Breast epithelium (tissue), 4 donors: ENCODE measurements around the gene LUC7L. TPM values are rescaled to one million over a fixed set of nuclear protein-coding genes. Genes with fewer than 3 reads are reported as not detected.

Source experiments
- DNase-seq, 2 donors: peaks; one replicate each; pipeline ENCODE4 v3.0.0-alpha.2; 2019; ENCODE audit warnings: low spot score in 2 of 2
- H3K27ac ChIP-seq, 2 donors: fragments of 200-600 bp; sonication (generic) in 1 of 2; one replicate each; pipeline ENCODE4 v1.5.1; 2016 to 2019; ENCODE audit warnings: mild to moderate bottlenecking in 1 of 2
- H3K27me3 ChIP-seq, 2 donors: fragments of 200-600 bp; sonication (generic) in 1 of 2; one replicate each; pipeline versions ENCODE4 v1.5.1 to v1.6.0; 2017 to 2019; ENCODE audit warnings: control low read depth in 1 of 2, mild to moderate bottlenecking in 1 of 2
- H3K36me3 ChIP-seq: fragments of 200-600 bp; one replicate; pipeline ENCODE4 v1.5.1; 2019
- H3K4me1 ChIP-seq, 2 donors: fragments of 200-600 bp; sonication (generic); one replicate each; pipeline ENCODE4 v1.5.1; 2016 to 2019; ENCODE audit warnings: control low read depth in 1 of 2
- H3K4me3 ChIP-seq, 3 donors: fragments of 200-600 bp; sonication (generic); 1 replicate in 2 of 3; 2 replicates in 1 of 3; pipeline ENCODE4 v1.5.1; 2016 to 2019; ENCODE audit warnings: mild to moderate bottlenecking in 3 of 3, moderate library complexity in 2 of 3
- H3K9me3 ChIP-seq, 2 donors: fragments of 200-600 bp; sonication (generic) in 1 of 2; one replicate each; pipeline ENCODE4 v1.5.1; 2016 to 2019; ENCODE audit warnings: control low read depth in 1 of 2
- POLR2A ChIP-seq: fragments of 450-650 bp; IDR thresholded peaks from one replicate; pipeline ENCODE4 v1.6.1; 2016; ENCODE audit warnings: antibody characterized with exemption, mild to moderate bottlenecking, moderate library complexity
- POLR2AphosphoS5 ChIP-seq, 3 donors: sonication (generic); formaldehyde crosslinking; IDR thresholded peaks; one replicate each; pipeline ENCODE4 v1.6.1; 2017; ENCODE audit warnings: antibody characterized with exemption in 3 of 3
- intact Hi-C: fragments of 100-400 bp; cut with DNase I; formaldehyde crosslinking; loops from one replicate; pipeline ENCODE4 v1.15.1; 2023; ENCODE audit warnings: low total_unique reads
- total RNA-seq, 3 donors: library from RNA; depleted of rRNA; stranded (reverse); fragments of >200 nt; gene quantifications; one replicate each; pipeline ENCODE4 v1.1.0, GENCODE V29; 2016
- TF ChIP-seq, protein P1 (sequence below), 3 donors: fragments of 450-650 bp; IDR thresholded peaks; one replicate each; pipeline ENCODE4 v1.5.1; 2016 to 2017; ENCODE audit warnings: antibody characterized with exemption in 3 of 3, mild to moderate bottlenecking in 3 of 3, moderate library complexity in 3 of 3

LUC7L gene
- total RNA-seq, 3 donors from 2014 or later: 60.6 to 135 (median 107) TPM

DNA sequence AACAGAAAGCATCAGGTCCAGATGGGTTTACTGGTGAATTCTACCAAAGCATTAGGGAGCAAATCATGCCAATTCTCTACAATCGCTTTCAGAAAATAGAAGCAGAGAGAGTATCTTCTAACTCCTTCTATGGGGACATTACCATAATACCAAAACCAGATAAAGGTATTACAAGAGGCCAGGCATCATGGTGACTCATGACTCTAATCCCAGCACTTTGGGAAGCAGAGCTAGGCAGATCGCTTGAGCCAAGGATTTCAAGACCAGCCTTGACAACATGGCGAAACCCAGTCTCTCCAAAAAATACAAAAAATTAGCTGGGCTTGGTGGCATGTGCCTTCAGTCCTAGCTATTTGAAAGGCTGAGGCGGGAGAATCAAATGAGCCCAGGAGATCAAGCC lies 26.0 kb downstream of the LUC7L start:
- no peak for DNase-seq
- TF ChIP-seq POLR2A (no peak), POLR2AphosphoS5 (IDR thresholded peaks at IDR 0.05) (no peak)
- TF ChIP-seq, protein P1, sequence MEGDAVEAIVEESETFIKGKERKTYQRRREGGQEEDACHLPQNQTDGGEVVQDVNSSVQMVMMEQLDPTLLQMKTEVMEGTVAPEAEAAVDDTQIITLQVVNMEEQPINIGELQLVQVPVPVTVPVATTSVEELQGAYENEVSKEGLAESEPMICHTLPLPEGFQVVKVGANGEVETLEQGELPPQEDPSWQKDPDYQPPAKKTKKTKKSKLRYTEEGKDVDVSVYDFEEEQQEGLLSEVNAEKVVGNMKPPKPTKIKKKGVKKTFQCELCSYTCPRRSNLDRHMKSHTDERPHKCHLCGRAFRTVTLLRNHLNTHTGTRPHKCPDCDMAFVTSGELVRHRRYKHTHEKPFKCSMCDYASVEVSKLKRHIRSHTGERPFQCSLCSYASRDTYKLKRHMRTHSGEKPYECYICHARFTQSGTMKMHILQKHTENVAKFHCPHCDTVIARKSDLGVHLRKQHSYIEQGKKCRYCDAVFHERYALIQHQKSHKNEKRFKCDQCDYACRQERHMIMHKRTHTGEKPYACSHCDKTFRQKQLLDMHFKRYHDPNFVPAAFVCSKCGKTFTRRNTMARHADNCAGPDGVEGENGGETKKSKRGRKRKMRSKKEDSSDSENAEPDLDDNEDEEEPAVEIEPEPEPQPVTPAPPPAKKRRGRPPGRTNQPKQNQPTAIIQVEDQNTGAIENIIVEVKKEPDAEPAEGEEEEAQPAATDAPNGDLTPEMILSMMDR (IDR thresholded peaks at IDR 0.05): no peak
- Histone ChIP-seq H3K27ac (no peak overlapping the region), H3K4me1 (no peaks in the 10 kb centered on the region), H3K36me3 (peaks cover 11% of the 10 kb centered on the region), H3K4me3 (no peak overlapping the region), H3K9me3 (no peaks in the 10 kb centered on the region), H3K27me3 (no peaks in the 10 kb centered on the region)
- intact Hi-C loops: no loop called here

DNA sequence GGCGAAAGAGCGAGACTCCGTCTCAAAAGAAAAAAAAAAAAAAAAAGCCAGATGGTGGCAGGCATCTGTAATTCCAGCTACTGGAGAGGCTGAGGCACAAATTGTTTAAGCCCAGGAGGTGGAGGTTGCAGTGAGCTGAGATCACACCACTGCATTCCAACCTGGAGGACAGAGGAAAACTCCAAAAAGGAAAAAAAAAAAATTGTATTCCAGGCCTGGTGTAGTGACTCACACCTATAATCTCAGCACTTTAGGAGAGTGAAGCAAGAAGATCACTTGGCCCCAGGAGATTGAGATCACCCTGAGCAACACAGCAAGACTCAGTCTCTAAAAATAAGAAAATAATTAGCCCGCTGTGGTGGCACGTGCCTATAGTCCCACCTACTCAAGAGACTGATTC lies 28.9 kb downstream of the LUC7L start:
- Histone ChIP-seq H3K27me3 (no peaks in the 10 kb centered on the region), H3K4me3 (no peak overlapping the region), H3K27ac (no peak overlapping the region), H3K4me1 (no peaks in the 10 kb centered on the region), H3K9me3 (no peaks in the 10 kb centered on the region), H3K36me3 (peaks cover 9% of the 10 kb centered on the region)
- intact Hi-C loops: no loop called here
- TF ChIP-seq POLR2A (no peak), POLR2AphosphoS5 (IDR thresholded peaks at IDR 0.05) (no peak)
- TF ChIP-seq, protein P1 (IDR thresholded peaks at IDR 0.05): no peak
- no peak for DNase-seq

DNA sequence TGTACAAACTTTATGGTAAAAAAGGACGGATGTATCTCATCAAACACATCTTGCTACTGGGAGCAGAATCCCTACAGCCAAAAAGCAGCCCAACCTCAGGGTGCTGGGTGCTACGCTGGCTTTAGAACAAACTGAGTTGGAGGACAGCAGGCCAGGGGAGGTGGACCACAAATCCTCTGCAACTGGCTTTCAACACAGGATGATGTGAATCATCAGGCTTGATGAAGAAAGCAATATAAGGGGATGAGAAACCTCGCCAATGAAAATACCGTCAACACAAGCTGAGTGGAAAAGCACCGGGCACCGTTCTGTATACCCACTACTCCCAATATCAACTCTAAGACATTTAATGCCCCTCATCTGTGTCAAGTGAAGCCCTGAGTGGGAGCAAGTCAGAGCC lies 34.7 kb downstream of the LUC7L start:
- intact Hi-C loops: no loop called here
- Histone ChIP-seq H3K27me3 (no peaks in the 10 kb centered on the region), H3K36me3 (peaks cover 21% of the 10 kb centered on the region), H3K4me1 (no peaks in the 10 kb centered on the region), H3K4me3 (no peak overlapping the region), H3K27ac (no peak overlapping the region), H3K9me3 (no peaks in the 10 kb centered on the region)
- DNase-seq: no peak
- TF ChIP-seq POLR2AphosphoS5 (IDR thresholded peaks at IDR 0.05) (no peak), POLR2A (no peak)
- TF ChIP-seq, protein P1 (IDR thresholded peaks at IDR 0.05): no peak

DNA sequence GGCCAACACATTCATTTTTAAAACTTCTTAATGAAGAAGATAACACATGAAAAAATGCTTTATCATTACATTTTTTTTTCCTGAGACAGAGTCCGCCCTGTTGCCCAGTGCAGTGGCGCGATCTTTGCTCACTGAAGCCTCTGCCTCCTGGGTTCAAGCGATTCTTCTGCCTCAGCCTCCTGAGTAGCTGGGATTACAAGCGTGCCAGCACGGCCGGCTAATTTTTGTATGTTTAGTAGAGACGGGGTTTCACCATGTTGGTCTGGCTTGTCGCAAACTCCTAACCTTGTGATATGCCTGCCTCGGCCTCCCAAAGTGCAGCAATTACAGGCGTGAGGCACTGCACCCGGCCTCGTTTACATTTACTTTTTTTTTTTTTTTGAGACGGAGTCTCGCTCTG lies 35.8 kb downstream of the LUC7L start:
- no peaks in the 10 kb centered on the region for H3K4me1 ChIP-seq
- H3K27ac ChIP-seq: no peak overlapping the region
- H3K36me3 ChIP-seq: peaks cover 21% of the 10 kb centered on the region
- H3K9me3 ChIP-seq: no peaks in the 10 kb centered on the region
- TF ChIP-seq POLR2A (no peak), POLR2AphosphoS5 (IDR thresholded peaks at IDR 0.05) (no peak)
- TF ChIP-seq, protein P1 (IDR thresholded peaks at IDR 0.05): no peak
- H3K27me3 ChIP-seq: no peaks in the 10 kb centered on the region
- intact Hi-C loops: no loop called here
- DNase-seq: no peak
- no peak overlapping the region for H3K4me3 ChIP-seq

DNA sequence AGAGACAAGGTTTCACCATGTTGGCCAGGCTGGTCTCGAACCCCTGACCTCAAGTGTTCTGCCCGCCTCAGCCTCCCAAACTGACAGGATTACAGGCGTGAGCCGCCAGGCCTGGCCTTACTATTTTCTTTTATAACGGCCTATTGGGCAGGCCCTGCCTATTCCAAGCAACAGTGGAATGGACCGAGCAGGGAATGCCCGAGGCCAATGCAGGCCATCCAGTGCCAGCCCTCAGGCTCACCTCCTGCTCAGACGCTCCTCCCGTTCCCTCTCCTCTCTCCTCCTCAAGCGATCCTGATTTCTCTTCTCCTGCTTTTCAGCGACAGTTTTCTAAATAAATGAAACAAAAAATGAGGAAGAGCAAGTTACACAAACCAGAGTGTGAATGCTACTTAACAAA lies 36.6 kb downstream of the LUC7L start:
- Histone ChIP-seq H3K36me3 (peaks cover 20% of the 10 kb centered on the region), H3K9me3 (no peaks in the 10 kb centered on the region), H3K27ac (no peak overlapping the region), H3K4me1 (no peaks in the 10 kb centered on the region), H3K4me3 (no peak overlapping the region), H3K27me3 (no peaks in the 10 kb centered on the region)
- no peak for TF ChIP-seq POLR2AphosphoS5 (IDR thresholded peaks at IDR 0.05)
- TF ChIP-seq, protein P1 (IDR thresholded peaks at IDR 0.05): no peak
- TF ChIP-seq POLR2A: no peak
- no peak for DNase-seq
- intact Hi-C loops: no loop called here
